Measurements from ENCODE around the gene DMXL1. TPM values are rescaled to one million over a fixed set of nuclear protein-coding genes. Genes with fewer than 3 reads are reported as not detected.

Gene DMXL1
- total RNA-seq, 1 experiment from 2014 or later, result 30.0 TPM

GRCh38 chr5:119063579-119064379, 7.1 kb upstream of the DMXL1 start:
- POLR2A ChIA-PET, result no interaction called here
- no peaks in the 10 kb centered on the region for H3K36me3 Mint-ChIP-seq (ENCODE audit: insufficient read depth, unreplicated experiment)
- H3K9me3 Mint-ChIP-seq (ENCODE audit: unreplicated experiment), result no peaks in the 10 kb centered on the region
- CTCF ChIA-PET, result no interaction called here
- no peak for TF ChIP-seq CTCF (IDR thresholded peaks at IDR 0.05; ENCODE audit: insufficient read depth in 1 of 2, low read depth in 1 of 2, low read length in 1 of 2, severe bottlenecking in 1 of 2, unreplicated experiment in 1 of 2)
- intact Hi-C loops (cut with micrococcal nuclease; ENCODE audit: unreplicated experiment), result loop anchor here (2.0 kb wide), 1 partner anchor 55 kb away; no protein-coding TSS in a partner anchor
- BruUV-seq (replicated peaks), result no TSS peak
- Histone ChIP-seq H3K36me3 (ENCODE audit: control insufficient read depth, insufficient read depth, low read length) (no peaks in the 10 kb centered on the region), H3K4me1 (peaks cover 24% of the 10 kb centered on the region; the same call in 1 of the 2 replicates), H3K27me3 (replicated peaks; ENCODE audit: control insufficient read depth, insufficient read depth, low read length) (no peaks in the 10 kb centered on the region), H3K9me3 (no peaks in the 10 kb centered on the region), H3K4me3 (ENCODE audit: low read depth, low read length) (no peak overlapping the region)
- DNase-seq, result peak in 1 of 2 experiments; percentile 28
- H3K4me1 Mint-ChIP-seq (ENCODE audit: low read depth, unreplicated experiment), result peaks cover 14% of the 10 kb centered on the region
- H3K4me3 Mint-ChIP-seq (ENCODE audit: unreplicated experiment), result peak overlapping the region; percentile 3
- no peaks in the 10 kb centered on the region for H3K27me3 Mint-ChIP-seq (ENCODE audit: insufficient read depth, unreplicated experiment)
- H3K27ac Mint-ChIP-seq (ENCODE audit: unreplicated experiment), result no peak overlapping the region

- no TSS peak for BruUV-seq (replicated peaks)
- no peaks in the 10 kb centered on the region for H3K27me3 ChIP-seq (replicated peaks; ENCODE audit: control insufficient read depth, insufficient read depth, low read length)
- H3K36me3 ChIP-seq (ENCODE audit: control insufficient read depth, insufficient read depth, low read length), result no peaks in the 10 kb centered on the region
Observed at GRCh38 chr5:119067450-119067849, 3.4 kb upstream of the DMXL1 start.

GRCh38 chr5:119070578-119070827, 384 bp upstream of the DMXL1 start:
- intact Hi-C loops (cut with micrococcal nuclease; ENCODE audit: unreplicated experiment), result loop anchor here (1.0 to 5.0 kb wide), 3 partner anchors 48 to 342 kb away; partner anchors contain the start of gene DTWD2
- peak overlapping the region; percentile 86 for H3K4me3 Mint-ChIP-seq (ENCODE audit: unreplicated experiment)
- peak overlapping the region; percentile 86 for H3K4me3 ChIP-seq (ENCODE audit: low read depth, low read length)
- no peaks in the 10 kb centered on the region for H3K9me3 ChIP-seq
- H3K36me3 ChIP-seq (ENCODE audit: control insufficient read depth, insufficient read depth, low read length), result no peaks in the 10 kb centered on the region
- no peaks in the 10 kb centered on the region for H3K4me1 ChIP-seq
- H3K36me3 Mint-ChIP-seq (ENCODE audit: insufficient read depth, unreplicated experiment), result peaks cover 7% of the 10 kb centered on the region
- no peak for TF ChIP-seq CTCF (IDR thresholded peaks at IDR 0.05; ENCODE audit: insufficient read depth in 1 of 2, low read depth in 1 of 2, low read length in 1 of 2, severe bottlenecking in 1 of 2, unreplicated experiment in 1 of 2)
- H3K4me1 Mint-ChIP-seq (ENCODE audit: low read depth, unreplicated experiment), result peaks cover 6% of the 10 kb centered on the region
- H3K27ac Mint-ChIP-seq (ENCODE audit: unreplicated experiment), result peak overlapping the region; percentile 96
- no peak for DNase-seq
- no peaks in the 10 kb centered on the region for H3K27me3 Mint-ChIP-seq (ENCODE audit: insufficient read depth, unreplicated experiment)
- BruUV-seq (replicated peaks), result no TSS peak
- ChIA-PET POLR2A (interaction anchor here (0.6 to 2.1 kb wide), 7 partner anchors 10 to 347 kb away, joined by 3 to 15 read pairs (median 6); partner anchors contain the start of gene DTWD2), CTCF (interaction anchor here (0.6 to 1.2 kb wide), 5 partner anchors 49 to 198 kb away, joined by 3 to 7 read pairs (median 3); partner anchors contain the start of gene DTWD2)
- H3K27me3 ChIP-seq (replicated peaks; ENCODE audit: control insufficient read depth, insufficient read depth, low read length), result no peaks in the 10 kb centered on the region
- no peaks in the 10 kb centered on the region for H3K9me3 Mint-ChIP-seq (ENCODE audit: unreplicated experiment)

More at GRCh38 chr5:119067450-119067849, 3.4 kb upstream of the DMXL1 start:
- Histone ChIP-seq H3K4me3 (ENCODE audit: low read depth, low read length) (no peak overlapping the region), H3K4me1 (peaks cover 10% of the 10 kb centered on the region; the same call in 1 of the 2 replicates), H3K9me3 (no peaks in the 10 kb centered on the region)
- no peak overlapping the region for H3K27ac Mint-ChIP-seq (ENCODE audit: unreplicated experiment)
- ChIA-PET CTCF (no interaction called here), POLR2A (no interaction called here)
- no peaks in the 10 kb centered on the region for H3K9me3 Mint-ChIP-seq (ENCODE audit: unreplicated experiment)
- intact Hi-C loops (cut with micrococcal nuclease; ENCODE audit: unreplicated experiment), result no loop called here
- H3K27me3 Mint-ChIP-seq (ENCODE audit: insufficient read depth, unreplicated experiment), result no peaks in the 10 kb centered on the region
- peaks cover 7% of the 10 kb centered on the region for H3K36me3 Mint-ChIP-seq (ENCODE audit: insufficient read depth, unreplicated experiment)
- no peak for TF ChIP-seq CTCF (IDR thresholded peaks at IDR 0.05; ENCODE audit: insufficient read depth in 1 of 2, low read depth in 1 of 2, low read length in 1 of 2, severe bottlenecking in 1 of 2, unreplicated experiment in 1 of 2)
- H3K4me3 Mint-ChIP-seq (ENCODE audit: unreplicated experiment), result no peak overlapping the region
- no peak for DNase-seq
- H3K4me1 Mint-ChIP-seq (ENCODE audit: low read depth, unreplicated experiment), result no peaks in the 10 kb centered on the region
